B cell (primary cell): ENCODE data around the gene LRRIQ4. TPM values are rescaled to one million over a fixed set of nuclear protein-coding genes. Genes with fewer than 3 reads are reported as not detected.

Source experiments
- ATAC-seq: fragments of 200-7000 bp; cut with Tn5 transposase; one replicate; pipeline ENCODE4 v1.10.0; 2021; ENCODE audit warnings: low read depth, mild to moderate bottlenecking, moderate number of reproducible peaks, moderate library complexity
- CTCF ChIA-PET: fragments of 350-600 bp; sonication (Branson Sonifier 250); formaldehyde crosslinking; loops from one replicate; lab custom pipeline; 2021; ENCODE audit warnings: antibody characterized with exemption, inconsistent platforms; lab: Charles Lee
- POLR2A ChIA-PET: fragments of 350-600 bp; sonication (Branson Sonifier 250); formaldehyde crosslinking; loops from one replicate; lab custom pipeline; 2021; ENCODE audit warnings: antibody characterized with exemption; lab: Charles Lee
- DNase-seq: peaks from one replicate; pipeline ENCODE4 v3.0.0; 2013
- H2AFZ ChIP-seq: 2 replicates; pipeline ENCODE4 v1.6.1; 2012; ENCODE audit warnings: mild to moderate bottlenecking, low read depth, low read length; ENCODE audit not compliant: insufficient read depth, poor library complexity, severe bottlenecking
- H3K27ac ChIP-seq, 2 donors: 1 replicate in 1 of 2; 2 replicates in 1 of 2; pipeline ENCODE4 v1.5.1; 2012 to 2013; ENCODE audit warnings: low read length in 2 of 2, mild to moderate bottlenecking in 2 of 2, moderate library complexity in 1 of 2
- H3K27me3 ChIP-seq, 4 experiments: fragments of 200-600 bp in 1 of 4; sonication (generic) in 1 of 4; replicated peaks in 1 of 4; 1 replicate in 2 of 4; 2 replicates in 2 of 4; pipeline versions ENCODE4 v1.6.1 to v1.7.0; 2013 to 2016; ENCODE audit warnings: low read length in 3 of 4, mild to moderate bottlenecking in 2 of 4, mixed read lengths in 1 of 4, moderate library complexity in 1 of 4; ENCODE audit not compliant: insufficient read depth in 4 of 4, control insufficient read depth in 3 of 4; ENCODE audit errors: control extremely low read depth in 1 of 4
- H3K36me3 ChIP-seq, 2 experiments: replicated peaks in 1 of 2; 1 replicate in 1 of 2; 2 replicates in 1 of 2; pipeline versions ENCODE4 v1.6.1 to v1.7.1; 2013; ENCODE audit warnings: low read length in 1 of 2; ENCODE audit not compliant: insufficient read depth in 2 of 2, control insufficient read depth in 1 of 2; ENCODE audit errors: control extremely low read depth in 1 of 2, extremely low read depth in 1 of 2
- H3K4me1 ChIP-seq, 2 donors: fragments of 200-600 bp in 1 of 2; sonication (generic) in 1 of 2; 1 replicate in 1 of 2; 2 replicates in 1 of 2; pipeline versions ENCODE4 v1.5.1 to v1.6.1; 2013 to 2017; ENCODE audit warnings: low read length in 2 of 2; ENCODE audit not compliant: control insufficient read depth in 2 of 2, insufficient read depth in 2 of 2
- H3K4me2 ChIP-seq: replicated peaks from 2 replicates; pipeline ENCODE3; 2012; ENCODE audit warnings: mild to moderate bottlenecking, low read depth, low read length; ENCODE audit not compliant: poor library complexity, severe bottlenecking
- H3K4me3 ChIP-seq, 5 experiments: fragments of 200-600 bp in 1 of 5; sonication (generic) in 1 of 5; 1 replicate in 3 of 5; 2 replicates in 2 of 5; pipeline versions ENCODE4 v1.5.1 to v1.7.0; 2011 to 2016; ENCODE audit warnings: low read length in 4 of 5, mild to moderate bottlenecking in 4 of 5, low read depth in 2 of 5, control low read depth in 1 of 5, moderate library complexity in 1 of 5; ENCODE audit not compliant: insufficient read depth in 1 of 5; ENCODE audit errors: control extremely low read depth in 1 of 5, extremely low read depth in 1 of 5
- H3K79me2 ChIP-seq: fragments of 200-600 bp; sonication (generic); one replicate; pipeline ENCODE4 v1.6.0; 2016; ENCODE audit warnings: low read length; ENCODE audit not compliant: control insufficient read depth, insufficient read depth
- H3K9ac ChIP-seq: fragments of 200-600 bp; sonication (generic); 2 replicates; pipeline ENCODE4 v1.6.1; 2017; ENCODE audit warnings: mild to moderate bottlenecking, low read length, moderate library complexity
- H3K9me3 ChIP-seq, 3 donors: one replicate each; pipeline versions ENCODE4 v1.6.1 to v1.7.1; 2013; ENCODE audit warnings: low read length in 2 of 3; ENCODE audit not compliant: control insufficient read depth in 2 of 3, insufficient read depth in 1 of 3; ENCODE audit errors: control extremely low read depth in 1 of 3
- H4K20me1 ChIP-seq: 2 replicates; pipeline ENCODE4 v1.6.0; 2012; ENCODE audit warnings: mild to moderate bottlenecking, low read length; ENCODE audit not compliant: insufficient read depth, control insufficient read depth, poor library complexity, severe bottlenecking
- H3K27ac Mint-ChIP-seq: one replicate; pipeline ENCODE4 v1.8.0; 2021; ENCODE audit warnings: mixed read lengths
- H3K27me3 Mint-ChIP-seq: one replicate; pipeline ENCODE4 v1.8.0; 2021; ENCODE audit warnings: mixed read lengths
- H3K4me1 Mint-ChIP-seq: one replicate; pipeline ENCODE4 v1.8.0; 2021; ENCODE audit warnings: mixed read lengths
- H3K4me3 Mint-ChIP-seq: one replicate; pipeline ENCODE4 v1.8.0; 2021; ENCODE audit warnings: mixed read lengths
- H3K9me3 Mint-ChIP-seq: one replicate; pipeline ENCODE4 v1.8.0; 2022; ENCODE audit warnings: mixed read lengths; ENCODE audit not compliant: insufficient read depth
- CTCF ChIP-seq: fragments of 200-600 bp; IDR thresholded peaks from one replicate; pipeline ENCODE4 v1.8.0; 2022; ENCODE audit warnings: antibody characterized with exemption, mild to moderate bottlenecking
- EZH2 ChIP-seq: IDR thresholded peaks from 2 replicates; pipeline ENCODE4 v1.6.1; 2012; ENCODE audit warnings: borderline replicate concordance, low read depth, mild to moderate bottlenecking, moderate library complexity, low read length; ENCODE audit not compliant: insufficient read depth, poor library complexity, severe bottlenecking
- WGBS: methylation state at CpG from one replicate; pipeline ENCODE4 v1.1.5; 2013; ENCODE audit warnings: missing lambda C conversion rate; ENCODE audit not compliant: insufficient coverage; 5-methylcytosine and 5-hydroxymethylcytosine counted together
- intact Hi-C: fragments of 100-400 bp; cut with micrococcal nuclease; formaldehyde crosslinking; loops from one replicate; pipeline ENCODE4 v1.10.0; 2022
- polyA plus RNA-seq: library from polyadenylated mRNA; depleted of rRNA; stranded (reverse); fragments of >200 nt; gene quantifications from 2 replicates; pipeline ENCODE4 v1.2.3, GENCODE V29; 2012
- total RNA-seq, 2 donors: library from RNA; stranded (reverse); fragments of 120-200 nt in 1 of 2; gene quantifications; 1 replicate in 1 of 2; 2 replicates in 1 of 2; pipeline versions ENCODE4 v1.2.3 to v1.2.4, GENCODE V29; 2013 to 2022

The LRRIQ4 gene
- total and polyA plus RNA-seq, 2 donors (not counting 1 experiment from before 2014, with no cell fraction given), result 0.04 to 0.71 TPM

- H3K4me1 ChIP-seq, result peaks cover 16 to 19% of the 10 kb centered on the region in 2 donors
- H3K27me3 ChIP-seq, result no peaks in the 10 kb centered on the region
- peak overlapping the region; percentile 78 for H3K4me2 ChIP-seq
- no peaks in the 10 kb centered on the region for H4K20me1 ChIP-seq
- Mint-ChIP-seq H3K27ac (peak overlapping the region; percentile 99), H3K4me3 (peak overlapping the region; percentile 100), H3K4me1 (peaks cover 42% of the 10 kb centered on the region), H3K27me3 (no peaks in the 10 kb centered on the region), H3K9me3 (no peaks in the 10 kb centered on the region)
- peak overlapping the region; percentile 98 for H2AFZ ChIP-seq
- under 1% methylated on average over 13 of the region's 27 CpGs for WGBS
- POLR2A ChIA-PET, result interaction anchor here (0.5 to 3.0 kb wide), 7 partner anchors 13 to 585 kb away, joined by 3 to 23 read pairs (median 8); partner anchors contain the start of genes LRRC34, LRRIQ4, SEC62 and SKIL
- H3K9me3 ChIP-seq, result peaks cover 0 to 7% (median 0%) of the 10 kb centered on the region in 3 donors
- TF ChIP-seq CTCF (no peak), EZH2 (no peak)
- peak overlapping the region; percentile 89 to 97 (median 91) for H3K4me3 ChIP-seq
- H3K36me3 ChIP-seq, result peaks cover 0 to 19% of the 10 kb centered on the region in 2 experiments
- peaks cover 33% of the 10 kb centered on the region for H3K79me2 ChIP-seq
- CTCF ChIA-PET, result interaction anchor here (0.6 to 3.3 kb wide), 9 partner anchors 8 to 1092 kb away, joined by 3 to 21 read pairs (median 3); partner anchors contain the start of genes LRRC34, LRRIQ4 and TERC
- peak overlapping the region; percentile 97 for H3K27ac ChIP-seq
- peak overlapping the region; percentile 96 for H3K9ac ChIP-seq
- intact Hi-C loops, result loop anchor here (2.0 to 5.0 kb wide), 4 partner anchors 91 to 409 kb away; partner anchors contain the start of genes PHC3 and SEC62
- DNase-seq (peak; percentile 92), ATAC-seq (peak; percentile 9)
Measured at GRCh38 chr3:169771497-169772304, 41.0 kb upstream of the LRRIQ4 start.
